Measurements from ENCODE around the gene DTNBP1.

GRCh38 chr6:15618685-15619084 lies 44.1 kb downstream of the DTNBP1 start:
- TF ChIP-seq ZNF350 (tag by site-specific recombination; IDR thresholded peaks at IDR 0.05) = no peak
- TF ChIP-seq, protein P1, sequence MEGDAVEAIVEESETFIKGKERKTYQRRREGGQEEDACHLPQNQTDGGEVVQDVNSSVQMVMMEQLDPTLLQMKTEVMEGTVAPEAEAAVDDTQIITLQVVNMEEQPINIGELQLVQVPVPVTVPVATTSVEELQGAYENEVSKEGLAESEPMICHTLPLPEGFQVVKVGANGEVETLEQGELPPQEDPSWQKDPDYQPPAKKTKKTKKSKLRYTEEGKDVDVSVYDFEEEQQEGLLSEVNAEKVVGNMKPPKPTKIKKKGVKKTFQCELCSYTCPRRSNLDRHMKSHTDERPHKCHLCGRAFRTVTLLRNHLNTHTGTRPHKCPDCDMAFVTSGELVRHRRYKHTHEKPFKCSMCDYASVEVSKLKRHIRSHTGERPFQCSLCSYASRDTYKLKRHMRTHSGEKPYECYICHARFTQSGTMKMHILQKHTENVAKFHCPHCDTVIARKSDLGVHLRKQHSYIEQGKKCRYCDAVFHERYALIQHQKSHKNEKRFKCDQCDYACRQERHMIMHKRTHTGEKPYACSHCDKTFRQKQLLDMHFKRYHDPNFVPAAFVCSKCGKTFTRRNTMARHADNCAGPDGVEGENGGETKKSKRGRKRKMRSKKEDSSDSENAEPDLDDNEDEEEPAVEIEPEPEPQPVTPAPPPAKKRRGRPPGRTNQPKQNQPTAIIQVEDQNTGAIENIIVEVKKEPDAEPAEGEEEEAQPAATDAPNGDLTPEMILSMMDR (tag by site-specific recombination; IDR thresholded peaks at IDR 0.05) = no peak
- TF ChIP-seq ZNF600 (tag by site-specific recombination; IDR thresholded peaks at IDR 0.05) = no peak
- TF ChIP-seq, protein P2, sequence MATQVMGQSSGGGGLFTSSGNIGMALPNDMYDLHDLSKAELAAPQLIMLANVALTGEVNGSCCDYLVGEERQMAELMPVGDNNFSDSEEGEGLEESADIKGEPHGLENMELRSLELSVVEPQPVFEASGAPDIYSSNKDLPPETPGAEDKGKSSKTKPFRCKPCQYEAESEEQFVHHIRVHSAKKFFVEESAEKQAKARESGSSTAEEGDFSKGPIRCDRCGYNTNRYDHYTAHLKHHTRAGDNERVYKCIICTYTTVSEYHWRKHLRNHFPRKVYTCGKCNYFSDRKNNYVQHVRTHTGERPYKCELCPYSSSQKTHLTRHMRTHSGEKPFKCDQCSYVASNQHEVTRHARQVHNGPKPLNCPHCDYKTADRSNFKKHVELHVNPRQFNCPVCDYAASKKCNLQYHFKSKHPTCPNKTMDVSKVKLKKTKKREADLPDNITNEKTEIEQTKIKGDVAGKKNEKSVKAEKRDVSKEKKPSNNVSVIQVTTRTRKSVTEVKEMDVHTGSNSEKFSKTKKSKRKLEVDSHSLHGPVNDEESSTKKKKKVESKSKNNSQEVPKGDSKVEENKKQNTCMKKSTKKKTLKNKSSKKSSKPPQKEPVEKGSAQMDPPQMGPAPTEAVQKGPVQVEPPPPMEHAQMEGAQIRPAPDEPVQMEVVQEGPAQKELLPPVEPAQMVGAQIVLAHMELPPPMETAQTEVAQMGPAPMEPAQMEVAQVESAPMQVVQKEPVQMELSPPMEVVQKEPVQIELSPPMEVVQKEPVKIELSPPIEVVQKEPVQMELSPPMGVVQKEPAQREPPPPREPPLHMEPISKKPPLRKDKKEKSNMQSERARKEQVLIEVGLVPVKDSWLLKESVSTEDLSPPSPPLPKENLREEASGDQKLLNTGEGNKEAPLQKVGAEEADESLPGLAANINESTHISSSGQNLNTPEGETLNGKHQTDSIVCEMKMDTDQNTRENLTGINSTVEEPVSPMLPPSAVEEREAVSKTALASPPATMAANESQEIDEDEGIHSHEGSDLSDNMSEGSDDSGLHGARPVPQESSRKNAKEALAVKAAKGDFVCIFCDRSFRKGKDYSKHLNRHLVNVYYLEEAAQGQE (tag by site-specific recombination; IDR thresholded peaks at IDR 0.05) = no peak
- TF ChIP-seq ZNF660 (tag by site-specific recombination; IDR thresholded peaks at IDR 0.05) = no peak
- no peak for TF ChIP-seq ZNF747 (tag by site-specific recombination; IDR thresholded peaks at IDR 0.05)
- no peak for TF ChIP-seq ZNF341 (tag by site-specific recombination; IDR thresholded peaks at IDR 0.05; ENCODE audit: low read depth)
- TF ChIP-seq ZBTB11 (tag by site-specific recombination; conservative IDR thresholded peaks at IDR 0.05; ENCODE audit: low read depth) = no peak
- no peak for TF ChIP-seq ZNF561 (tag by site-specific recombination; IDR thresholded peaks at IDR 0.05; ENCODE audit: borderline replicate concordance)
- TF ChIP-seq ZBTB1 (tag by site-specific recombination; IDR thresholded peaks at IDR 0.05) = no peak
- no peak for TF ChIP-seq ZNF112 (tag by site-specific recombination; IDR thresholded peaks at IDR 0.05)
- TF ChIP-seq, protein P3, sequence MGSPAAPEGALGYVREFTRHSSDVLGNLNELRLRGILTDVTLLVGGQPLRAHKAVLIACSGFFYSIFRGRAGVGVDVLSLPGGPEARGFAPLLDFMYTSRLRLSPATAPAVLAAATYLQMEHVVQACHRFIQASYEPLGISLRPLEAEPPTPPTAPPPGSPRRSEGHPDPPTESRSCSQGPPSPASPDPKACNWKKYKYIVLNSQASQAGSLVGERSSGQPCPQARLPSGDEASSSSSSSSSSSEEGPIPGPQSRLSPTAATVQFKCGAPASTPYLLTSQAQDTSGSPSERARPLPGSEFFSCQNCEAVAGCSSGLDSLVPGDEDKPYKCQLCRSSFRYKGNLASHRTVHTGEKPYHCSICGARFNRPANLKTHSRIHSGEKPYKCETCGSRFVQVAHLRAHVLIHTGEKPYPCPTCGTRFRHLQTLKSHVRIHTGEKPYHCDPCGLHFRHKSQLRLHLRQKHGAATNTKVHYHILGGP (tag by site-specific recombination; IDR thresholded peaks at IDR 0.05) = no peak

Data from HEK293 (cell line).